ENCODE measurements around the gene MRPL45. TPM values are rescaled to one million over a fixed set of nuclear protein-coding genes. Genes with fewer than 3 reads are reported as not detected.

Gene MRPL45
- total RNA-seq, 2 donors from 2014 or later: 23.0 to 26.9 TPM

- Histone ChIP-seq H3K27ac (no peak overlapping the region), H3K27me3 (no peaks in the 10 kb centered on the region), H3K36me3 (no peaks in the 10 kb centered on the region), H3K9me3 (no peaks in the 10 kb centered on the region), H3K4me1 (peaks cover 0 to 64% of the 10 kb centered on the region in 2 donors), H3K4me3 (no peak overlapping the region)
- TF ChIP-seq, protein P1, sequence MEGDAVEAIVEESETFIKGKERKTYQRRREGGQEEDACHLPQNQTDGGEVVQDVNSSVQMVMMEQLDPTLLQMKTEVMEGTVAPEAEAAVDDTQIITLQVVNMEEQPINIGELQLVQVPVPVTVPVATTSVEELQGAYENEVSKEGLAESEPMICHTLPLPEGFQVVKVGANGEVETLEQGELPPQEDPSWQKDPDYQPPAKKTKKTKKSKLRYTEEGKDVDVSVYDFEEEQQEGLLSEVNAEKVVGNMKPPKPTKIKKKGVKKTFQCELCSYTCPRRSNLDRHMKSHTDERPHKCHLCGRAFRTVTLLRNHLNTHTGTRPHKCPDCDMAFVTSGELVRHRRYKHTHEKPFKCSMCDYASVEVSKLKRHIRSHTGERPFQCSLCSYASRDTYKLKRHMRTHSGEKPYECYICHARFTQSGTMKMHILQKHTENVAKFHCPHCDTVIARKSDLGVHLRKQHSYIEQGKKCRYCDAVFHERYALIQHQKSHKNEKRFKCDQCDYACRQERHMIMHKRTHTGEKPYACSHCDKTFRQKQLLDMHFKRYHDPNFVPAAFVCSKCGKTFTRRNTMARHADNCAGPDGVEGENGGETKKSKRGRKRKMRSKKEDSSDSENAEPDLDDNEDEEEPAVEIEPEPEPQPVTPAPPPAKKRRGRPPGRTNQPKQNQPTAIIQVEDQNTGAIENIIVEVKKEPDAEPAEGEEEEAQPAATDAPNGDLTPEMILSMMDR (IDR thresholded peaks at IDR 0.05): no peak
- no peak for DNase-seq (ENCODE audit: low spot score)
These were observed 58.3 kb downstream of the MRPL45 start for GRCh38 chr17:38355251-38355650.

- H3K4me1 ChIP-seq: peaks cover 0 to 81% of the 10 kb centered on the region in 2 donors
- H3K36me3 ChIP-seq: no peaks in the 10 kb centered on the region
- H3K27me3 ChIP-seq: no peaks in the 10 kb centered on the region
- H3K4me3 ChIP-seq: no peak overlapping the region
- DNase-seq (ENCODE audit: low spot score): no peak
- H3K9me3 ChIP-seq: no peaks in the 10 kb centered on the region
- TF ChIP-seq, protein P1 (IDR thresholded peaks at IDR 0.05): no peak
- H3K27ac ChIP-seq: peak overlapping the region; percentile 53 to 59
These were observed 60.6 kb downstream of the MRPL45 start for GRCh38 chr17:38357486-38358123.

DNA sequence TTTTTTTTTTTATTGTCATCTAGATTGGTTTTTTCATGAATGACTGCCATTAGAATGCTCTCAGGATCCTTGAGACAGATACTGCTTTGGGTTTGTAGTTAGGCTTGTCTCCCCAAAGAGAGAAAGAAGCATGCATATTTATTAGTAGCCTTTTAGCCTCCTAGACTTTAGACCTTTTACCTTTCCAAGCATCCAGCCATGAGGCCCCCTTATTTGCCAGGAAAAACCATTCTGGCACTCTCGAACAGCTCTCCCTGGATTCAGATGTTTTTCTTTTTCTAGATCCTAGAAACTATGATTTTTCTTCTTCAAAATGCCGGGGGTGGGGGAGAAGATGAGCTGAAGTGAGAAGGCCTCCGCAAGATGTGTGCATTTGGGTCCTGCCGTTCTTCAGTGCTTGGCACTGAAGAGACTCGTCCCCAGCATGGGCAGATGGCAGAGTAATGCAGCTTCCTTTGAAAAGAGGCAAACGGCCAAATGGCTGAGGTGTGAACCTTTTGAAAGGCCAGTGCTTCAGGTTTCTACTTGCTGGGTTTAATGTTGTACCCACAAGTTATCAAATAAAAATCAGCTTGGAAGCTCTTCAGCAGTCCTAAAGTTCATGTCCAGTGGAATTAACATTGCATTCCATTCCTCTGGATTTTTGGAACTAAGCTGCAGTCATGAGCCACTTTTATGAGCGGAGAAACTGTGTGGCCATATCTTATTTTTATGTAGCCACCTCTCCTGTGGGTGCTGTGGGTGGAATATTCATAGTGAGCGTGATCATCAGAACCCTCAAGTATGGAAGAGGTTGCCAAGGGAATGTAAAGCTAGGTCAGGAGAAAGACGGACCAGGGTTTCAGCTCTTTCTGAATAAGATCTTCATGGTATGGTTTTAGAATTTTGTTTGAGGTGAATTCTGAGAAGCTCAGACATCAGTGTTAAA is 61.9 kb downstream of the MRPL45 start:
- TF ChIP-seq, protein P1 (IDR thresholded peaks at IDR 0.05): no peak
- Histone ChIP-seq H3K9me3 (no peaks in the 10 kb centered on the region), H3K4me1 (peaks cover 0 to 71% of the 10 kb centered on the region in 2 donors), H3K27me3 (no peaks in the 10 kb centered on the region), H3K4me3 (no peak overlapping the region), H3K36me3 (no peaks in the 10 kb centered on the region), H3K27ac (peak overlapping the region; percentile 46 to 49)
- DNase-seq (ENCODE audit: low spot score): no peak

DNA sequence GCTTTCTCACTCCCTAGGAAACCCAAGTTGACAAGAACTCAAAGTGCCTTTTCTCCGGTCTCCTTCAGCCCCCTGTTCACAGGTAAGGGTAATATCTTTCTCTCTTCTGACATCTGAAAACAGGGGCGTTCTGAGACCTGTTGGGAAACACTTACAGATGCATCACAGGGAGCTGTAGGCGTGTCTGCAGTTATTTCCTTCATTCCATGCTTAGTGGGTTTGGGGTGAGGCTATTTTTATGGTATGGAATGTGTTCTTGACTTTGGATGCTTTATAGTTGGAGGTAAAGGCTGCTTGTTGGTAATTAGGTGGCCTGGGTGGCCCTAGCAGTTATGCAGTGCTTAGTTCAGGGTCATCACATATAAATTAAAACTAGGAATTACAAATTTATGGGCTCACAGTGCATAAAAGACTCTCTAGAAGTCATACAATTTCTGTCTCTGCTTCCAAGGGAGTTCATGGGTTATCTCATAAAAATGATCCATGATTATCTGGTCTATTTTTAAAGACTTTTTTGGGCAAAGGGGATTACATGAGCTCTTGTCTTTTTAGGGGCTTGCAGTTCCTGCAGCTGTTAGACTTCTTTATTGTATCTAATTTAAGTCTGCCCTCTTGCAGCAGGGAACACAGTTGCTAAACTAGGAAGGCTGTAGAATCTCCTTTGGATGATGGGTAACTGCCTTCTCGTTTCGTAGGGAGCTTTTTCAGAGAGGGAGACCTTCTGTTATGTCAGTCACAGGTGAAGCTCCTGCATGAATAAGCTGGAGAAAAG is 64.9 kb downstream of the MRPL45 start:
- TF ChIP-seq, protein P1 (IDR thresholded peaks at IDR 0.05): no peak
- Histone ChIP-seq H3K36me3 (peaks cover 21% of the 10 kb centered on the region), H3K4me3 (no peak overlapping the region)

DNA sequence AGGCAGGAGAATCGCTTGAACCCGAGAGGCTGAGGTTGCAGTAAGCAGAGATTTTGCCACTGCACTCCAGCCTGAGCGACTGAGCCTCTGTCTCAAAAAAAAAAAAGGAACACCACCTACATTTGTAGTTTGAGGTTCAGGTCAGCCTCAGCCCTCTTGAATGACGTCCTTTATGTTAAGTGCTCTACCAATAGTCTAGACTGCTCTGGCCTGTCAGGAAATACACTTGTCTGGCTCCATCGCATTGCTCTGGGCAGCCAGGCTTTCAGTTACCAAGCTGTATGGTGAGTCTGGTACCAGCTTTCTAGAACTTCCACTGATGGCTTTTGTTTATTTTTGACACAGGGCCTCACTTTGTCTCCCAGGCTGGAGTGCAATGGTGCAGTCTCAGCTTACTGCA is 66.0 kb downstream of the MRPL45 start:
- Histone ChIP-seq H3K4me1 (peaks cover 0 to 30% of the 10 kb centered on the region in 2 donors), H3K36me3 (peaks cover 31% of the 10 kb centered on the region), H3K9me3 (no peaks in the 10 kb centered on the region), H3K27ac (no peak overlapping the region), H3K27me3 (no peaks in the 10 kb centered on the region), H3K4me3 (no peak overlapping the region)
- DNase-seq (ENCODE audit: low spot score): no peak
- TF ChIP-seq, protein P1 (IDR thresholded peaks at IDR 0.05): no peak

More for the DNA sequence above, 64.9 kb downstream of the MRPL45 start:
- DNase-seq (ENCODE audit: low spot score): no peak
- no peaks in the 10 kb centered on the region for H3K9me3 ChIP-seq
- H3K4me1 ChIP-seq: peaks cover 0 to 41% of the 10 kb centered on the region in 2 donors
- no peak overlapping the region for H3K27ac ChIP-seq
- no peaks in the 10 kb centered on the region for H3K27me3 ChIP-seq

All from right atrium auricular region (tissue), 2 donors.